DMS153 (cell line): ENCODE measurements around the gene PITPNC1.
"Not testable (repeated sequence)": the region's sequence is repeated elsewhere in the genome, so short reads cannot be mapped to it uniquely, and the experiment has no call there.

Source experiments
- DNase-seq: peaks from one replicate; lab custom pipeline; 2025; lab: John Stamatoyannopoulos, UW

The PITPNC1 gene

GRCh38 chr17:67624886-67625656 is 248.0 kb downstream of the PITPNC1 start:
- DNase-seq: peak; percentile 80

- DNase-seq: no peak
Measured at GRCh38 chr17:67625971-67626370, 248.9 kb downstream of the PITPNC1 start.

- DNase-seq: no peak
Measured at GRCh38 chr17:67628580-67629013, 251.5 kb downstream of the PITPNC1 start.

GRCh38 chr17:67629971-67630320 is 252.9 kb downstream of the PITPNC1 start:
- DNase-seq: peak; percentile 17

- DNase-seq: not testable (repeated sequence)
Measured at GRCh38 chr17:67630836-67631235, 253.8 kb downstream of the PITPNC1 start.

GRCh38 chr17:67632141-67632540 is 255.1 kb downstream of the PITPNC1 start:
- no peak for DNase-seq

- no peak for DNase-seq
Measured at GRCh38 chr17:67633751-67634211, 256.7 kb downstream of the PITPNC1 start.

- DNase-seq: no peak
Measured at GRCh38 chr17:67635681-67636080, 258.6 kb downstream of the PITPNC1 start.

GRCh38 chr17:67636312-67636711 is 259.2 kb downstream of the PITPNC1 start:
- DNase-seq: no peak

GRCh38 chr17:67636834-67637520 is 259.9 kb downstream of the PITPNC1 start:
- no peak for DNase-seq

GRCh38 chr17:67637901-67638641 is 261.0 kb downstream of the PITPNC1 start:
- DNase-seq: no peak

- DNase-seq: no peak
Measured at GRCh38 chr17:67638871-67639270, 261.8 kb downstream of the PITPNC1 start.

- peak; percentile 40 for DNase-seq
Measured at GRCh38 chr17:67639555-67639954, 262.5 kb downstream of the PITPNC1 start.

GRCh38 chr17:67639979-67640378 is 262.9 kb downstream of the PITPNC1 start:
- no peak for DNase-seq

- DNase-seq: no peak
Measured at GRCh38 chr17:67642488-67642887, 265.4 kb downstream of the PITPNC1 start.

- no peak for DNase-seq
Measured at GRCh38 chr17:67644061-67644460, 267.0 kb downstream of the PITPNC1 start.

- DNase-seq: not testable (repeated sequence)
Measured at GRCh38 chr17:67645195-67645594, 268.1 kb downstream of the PITPNC1 start.

- no peak for DNase-seq
Measured at GRCh38 chr17:67646472-67646871, 269.4 kb downstream of the PITPNC1 start.

GRCh38 chr17:67647482-67647881 is 270.4 kb downstream of the PITPNC1 start:
- DNase-seq: no peak

GRCh38 chr17:67648032-67648905 is 271.2 kb downstream of the PITPNC1 start:
- no peak for DNase-seq

GRCh38 chr17:67648906-67649295 is 271.8 kb downstream of the PITPNC1 start:
- not testable (repeated sequence) for DNase-seq

GRCh38 chr17:67649891-67650290 is 272.8 kb downstream of the PITPNC1 start:
- no peak for DNase-seq
